ENCODE measurements around the gene ASCL1.

DNA sequence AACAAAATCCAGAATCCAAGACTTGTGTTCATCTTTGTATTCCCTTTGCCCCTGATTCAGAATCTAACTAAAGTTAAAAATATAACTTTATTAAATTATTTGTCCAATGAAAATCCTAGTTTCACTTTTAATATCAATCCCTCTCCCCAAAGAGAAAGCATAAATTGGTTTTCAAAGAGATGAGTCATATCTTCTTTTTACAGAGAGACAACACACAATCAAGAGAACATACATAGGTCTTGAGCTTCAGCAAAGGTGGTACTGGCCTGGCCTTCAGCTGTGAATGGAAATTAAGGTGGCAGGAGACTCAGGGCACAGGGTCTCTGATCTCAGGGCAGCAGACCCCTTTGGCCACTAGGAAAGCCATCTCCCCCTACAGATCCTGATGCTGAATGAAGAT, 4.3 kb upstream of the ASCL1 start:
- TF ChIP-seq, protein P1, sequence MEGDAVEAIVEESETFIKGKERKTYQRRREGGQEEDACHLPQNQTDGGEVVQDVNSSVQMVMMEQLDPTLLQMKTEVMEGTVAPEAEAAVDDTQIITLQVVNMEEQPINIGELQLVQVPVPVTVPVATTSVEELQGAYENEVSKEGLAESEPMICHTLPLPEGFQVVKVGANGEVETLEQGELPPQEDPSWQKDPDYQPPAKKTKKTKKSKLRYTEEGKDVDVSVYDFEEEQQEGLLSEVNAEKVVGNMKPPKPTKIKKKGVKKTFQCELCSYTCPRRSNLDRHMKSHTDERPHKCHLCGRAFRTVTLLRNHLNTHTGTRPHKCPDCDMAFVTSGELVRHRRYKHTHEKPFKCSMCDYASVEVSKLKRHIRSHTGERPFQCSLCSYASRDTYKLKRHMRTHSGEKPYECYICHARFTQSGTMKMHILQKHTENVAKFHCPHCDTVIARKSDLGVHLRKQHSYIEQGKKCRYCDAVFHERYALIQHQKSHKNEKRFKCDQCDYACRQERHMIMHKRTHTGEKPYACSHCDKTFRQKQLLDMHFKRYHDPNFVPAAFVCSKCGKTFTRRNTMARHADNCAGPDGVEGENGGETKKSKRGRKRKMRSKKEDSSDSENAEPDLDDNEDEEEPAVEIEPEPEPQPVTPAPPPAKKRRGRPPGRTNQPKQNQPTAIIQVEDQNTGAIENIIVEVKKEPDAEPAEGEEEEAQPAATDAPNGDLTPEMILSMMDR (IDR thresholded peaks at IDR 0.05): no peak
- TF ChIP-seq EZH2phosphoT487 (IDR thresholded peaks at IDR 0.05) (no peak), EZH2 (IDR thresholded peaks at IDR 0.05) (no peak)

All from neural progenitor cell (in vitro differentiated cells).